ELF-1 (cell line): ENCODE results near the gene CUX1.

Experiments
- DNase-seq: peaks from one replicate; pipeline ENCODE4 v3.0.0-alpha.2; 2016; ENCODE audit warnings: low read depth, low spot score

The CUX1 gene

GRCh38 chr7:102098986-102099385 lies 281.6 kb downstream of the CUX1 start:
- no peak for DNase-seq

- DNase-seq = no peak
Measured at GRCh38 chr7:102099474-102099873, 282.0 kb downstream of the CUX1 start.

GRCh38 chr7:102101111-102101551 lies 283.7 kb downstream of the CUX1 start:
- no peak for DNase-seq

- no peak for DNase-seq
Measured at GRCh38 chr7:102101926-102102325, 284.5 kb downstream of the CUX1 start.

GRCh38 chr7:102103027-102103372 lies 285.6 kb downstream of the CUX1 start:
- no peak for DNase-seq

- no peak for DNase-seq
Measured at GRCh38 chr7:102104245-102104644, 286.8 kb downstream of the CUX1 start.

- peak; percentile 63 for DNase-seq
Measured at GRCh38 chr7:102106625-102107024, 289.2 kb downstream of the CUX1 start.

- DNase-seq = no peak
Measured at GRCh38 chr7:102107474-102108104, 290.2 kb downstream of the CUX1 start.

GRCh38 chr7:102111061-102112041 lies 293.9 kb downstream of the CUX1 start:
- no peak for DNase-seq

- no peak for DNase-seq
Measured at GRCh38 chr7:102115181-102115580, 297.8 kb downstream of the CUX1 start.

- DNase-seq = no peak
Measured at GRCh38 chr7:102115931-102116330, 298.5 kb downstream of the CUX1 start.

- DNase-seq = no peak
Measured at GRCh38 chr7:102117743-102118142, 300.3 kb downstream of the CUX1 start.

GRCh38 chr7:102119213-102119651 lies 301.8 kb downstream of the CUX1 start:
- DNase-seq = no peak

- no peak for DNase-seq
Measured at GRCh38 chr7:102119925-102120324, 302.5 kb downstream of the CUX1 start.

- DNase-seq = no peak
Measured at GRCh38 chr7:102120666-102121195, 303.3 kb downstream of the CUX1 start.

GRCh38 chr7:102122026-102122425 lies 304.6 kb downstream of the CUX1 start:
- DNase-seq = no peak

- peak; percentile 95 for DNase-seq
Measured at GRCh38 chr7:102125127-102125596, 307.7 kb downstream of the CUX1 start.

- DNase-seq = no peak
Measured at GRCh38 chr7:102128303-102128702, 310.9 kb downstream of the CUX1 start.

GRCh38 chr7:102129636-102130370 lies 312.4 kb downstream of the CUX1 start:
- no peak for DNase-seq

GRCh38 chr7:102132209-102132752 lies 314.9 kb downstream of the CUX1 start:
- DNase-seq = no peak

- no peak for DNase-seq
Measured at GRCh38 chr7:102138676-102139075, 321.2 kb downstream of the CUX1 start.
